ENCODE data around the gene CALML3.
A peak's percentile ranks its signal among the peaks of the same experiment; 100 is the strongest.

CALML3 gene

GRCh38 chr10:5573968-5574641 lies 49.3 kb downstream of the CALML3 start:
- no peak for FAIRE-seq

GRCh38 chr10:5574642-5575131 lies 49.9 kb downstream of the CALML3 start:
- FAIRE-seq, result no peak

- no peak for FAIRE-seq
Measured at GRCh38 chr10:5575144-5575481, 50.4 kb downstream of the CALML3 start.

GRCh38 chr10:5575482-5576153 lies 50.9 kb downstream of the CALML3 start:
- peak; percentile 72 for FAIRE-seq

GRCh38 chr10:5576154-5576748 lies 51.5 kb downstream of the CALML3 start:
- FAIRE-seq, result no peak

All from G401.6 (cell line).